Stomach (tissue), 4 donors: ENCODE results near the gene CALHM4.

ENCODE experiments used
- POLR2A ChIP-seq, 4 donors: fragments of 450-650 bp; IDR thresholded peaks; one replicate each; pipeline ENCODE4 v1.6.1; 2016; ENCODE audit warnings: antibody characterized with exemption in 4 of 4, control low read depth in 2 of 4, mild to moderate bottlenecking in 1 of 4, moderate library complexity in 1 of 4
- TF ChIP-seq, protein P1 (sequence below), 7 experiments: fragments of 450-650 bp in 4 of 7; fragments of 200-600 bp in 3 of 7; sonication (generic) in 3 of 7; IDR thresholded peaks; one replicate each; pipeline ENCODE4 v1.5.1; 2016 to 2019; ENCODE audit warnings: antibody characterized with exemption in 7 of 7, control low read depth in 2 of 7, mild to moderate bottlenecking in 1 of 7

DNA sequence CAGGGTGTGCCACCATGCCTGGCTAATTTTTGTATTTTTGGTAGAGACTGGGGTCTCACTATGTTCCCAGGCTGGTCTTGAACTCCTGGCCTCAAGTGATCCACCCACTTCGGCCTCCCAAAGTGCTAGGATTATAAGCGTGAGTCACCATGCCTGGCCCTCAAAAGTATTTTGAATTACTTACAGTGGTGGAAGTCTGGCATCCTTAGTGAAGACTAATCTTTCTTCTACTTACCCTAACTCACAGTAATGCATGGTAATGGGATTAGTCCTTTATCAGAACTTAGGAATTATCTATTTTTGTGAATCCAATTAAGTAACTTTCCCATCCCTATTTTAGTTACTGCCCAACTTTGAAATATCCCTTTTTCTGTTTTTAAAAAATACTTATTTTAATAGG is 21.7 kb downstream of the CALHM4 start:
- TF ChIP-seq, protein P1, sequence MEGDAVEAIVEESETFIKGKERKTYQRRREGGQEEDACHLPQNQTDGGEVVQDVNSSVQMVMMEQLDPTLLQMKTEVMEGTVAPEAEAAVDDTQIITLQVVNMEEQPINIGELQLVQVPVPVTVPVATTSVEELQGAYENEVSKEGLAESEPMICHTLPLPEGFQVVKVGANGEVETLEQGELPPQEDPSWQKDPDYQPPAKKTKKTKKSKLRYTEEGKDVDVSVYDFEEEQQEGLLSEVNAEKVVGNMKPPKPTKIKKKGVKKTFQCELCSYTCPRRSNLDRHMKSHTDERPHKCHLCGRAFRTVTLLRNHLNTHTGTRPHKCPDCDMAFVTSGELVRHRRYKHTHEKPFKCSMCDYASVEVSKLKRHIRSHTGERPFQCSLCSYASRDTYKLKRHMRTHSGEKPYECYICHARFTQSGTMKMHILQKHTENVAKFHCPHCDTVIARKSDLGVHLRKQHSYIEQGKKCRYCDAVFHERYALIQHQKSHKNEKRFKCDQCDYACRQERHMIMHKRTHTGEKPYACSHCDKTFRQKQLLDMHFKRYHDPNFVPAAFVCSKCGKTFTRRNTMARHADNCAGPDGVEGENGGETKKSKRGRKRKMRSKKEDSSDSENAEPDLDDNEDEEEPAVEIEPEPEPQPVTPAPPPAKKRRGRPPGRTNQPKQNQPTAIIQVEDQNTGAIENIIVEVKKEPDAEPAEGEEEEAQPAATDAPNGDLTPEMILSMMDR (IDR thresholded peaks at IDR 0.05): no peak
- TF ChIP-seq POLR2A (IDR thresholded peaks at IDR 0.05): no peak
